T-helper 17 cell (primary cell): Measurements from ENCODE around the gene CTF1. TPM values are rescaled to one million over a fixed set of nuclear protein-coding genes. Genes with fewer than 3 reads are reported as not detected.
"Not testable (repeated sequence)": the region's sequence is repeated elsewhere in the genome, so short reads cannot be mapped to it uniquely, and the experiment has no call there.

Experiments used
- ATAC-seq: fragments of 150-1000 bp; cut with Tn5 transposase; 2 replicates; pipeline ENCODE4 v1.10.0; 2021; ENCODE audit warnings: mild to moderate bottlenecking, moderate library complexity
- DNase-seq, 3 donors: peaks; one replicate each; pipeline versions ENCODE4 v3.0.0 to v3.0.0-alpha.2; 2020 to 2021
- H3K9me3 ChIP-seq: one replicate; pipeline ENCODE4 v1.7.0; 2013; ENCODE audit warnings: low read length, mild to moderate bottlenecking; ENCODE audit not compliant: control insufficient read depth, poor library complexity, severe bottlenecking
- H3K27ac Mint-ChIP-seq: one replicate; pipeline ENCODE4 v1.8.0; 2022; ENCODE audit warnings: mild to moderate bottlenecking, moderate library complexity, mixed read lengths
- H3K27me3 Mint-ChIP-seq: one replicate; pipeline ENCODE4 v1.8.0; 2022; ENCODE audit warnings: mixed read lengths
- H3K36me3 Mint-ChIP-seq: one replicate; pipeline ENCODE4 v1.8.0; 2022; ENCODE audit warnings: low read depth, mixed read lengths
- H3K4me1 Mint-ChIP-seq: one replicate; pipeline ENCODE4 v1.8.0; 2022; ENCODE audit warnings: mild to moderate bottlenecking, mixed read lengths
- H3K4me3 Mint-ChIP-seq: one replicate; pipeline ENCODE4 v1.8.0; 2022; ENCODE audit warnings: mild to moderate bottlenecking, moderate library complexity, mixed read lengths
- total RNA-seq, 4 donors: library from RNA in 2 of 4; stranded (reverse) in 2 of 4; gene quantifications; one replicate each; pipeline ENCODE4 v1.2.3 and lab custom pipeline; 2022 to 2026

Gene CTF1, protein sequence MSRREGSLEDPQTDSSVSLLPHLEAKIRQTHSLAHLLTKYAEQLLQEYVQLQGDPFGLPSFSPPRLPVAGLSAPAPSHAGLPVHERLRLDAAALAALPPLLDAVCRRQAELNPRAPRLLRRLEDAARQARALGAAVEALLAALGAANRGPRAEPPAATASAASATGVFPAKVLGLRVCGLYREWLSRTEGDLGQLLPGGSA
- total RNA-seq: under 1 TPM in 1 of 2 donors, not detected in 1; 0.26 TPM
- 0 reads per million in 2 donors for total RNA-seq (lab: John Stamatoyannopoulos, UW)

- Mint-ChIP-seq H3K4me1 (peaks cover 25% of the 10 kb centered on the region), H3K36me3 (no peaks in the 10 kb centered on the region), H3K27ac (peak within 1 kb of the TSS; percentile 67), H3K4me3 (peak within 1 kb of the TSS; percentile 63), H3K27me3 (no peaks in the 10 kb centered on the region)
- H3K9me3 ChIP-seq: no peaks in the 10 kb centered on the region
- DNase-seq (no peak), ATAC-seq (no peak)
These were observed at the start of gene CTF1 for GRCh38 chr16:30896261-30896888. CTF1 (plus strand) TSS chr16:30896614; CDS start chr16:30896644, 30 bp downstream.

DNA sequence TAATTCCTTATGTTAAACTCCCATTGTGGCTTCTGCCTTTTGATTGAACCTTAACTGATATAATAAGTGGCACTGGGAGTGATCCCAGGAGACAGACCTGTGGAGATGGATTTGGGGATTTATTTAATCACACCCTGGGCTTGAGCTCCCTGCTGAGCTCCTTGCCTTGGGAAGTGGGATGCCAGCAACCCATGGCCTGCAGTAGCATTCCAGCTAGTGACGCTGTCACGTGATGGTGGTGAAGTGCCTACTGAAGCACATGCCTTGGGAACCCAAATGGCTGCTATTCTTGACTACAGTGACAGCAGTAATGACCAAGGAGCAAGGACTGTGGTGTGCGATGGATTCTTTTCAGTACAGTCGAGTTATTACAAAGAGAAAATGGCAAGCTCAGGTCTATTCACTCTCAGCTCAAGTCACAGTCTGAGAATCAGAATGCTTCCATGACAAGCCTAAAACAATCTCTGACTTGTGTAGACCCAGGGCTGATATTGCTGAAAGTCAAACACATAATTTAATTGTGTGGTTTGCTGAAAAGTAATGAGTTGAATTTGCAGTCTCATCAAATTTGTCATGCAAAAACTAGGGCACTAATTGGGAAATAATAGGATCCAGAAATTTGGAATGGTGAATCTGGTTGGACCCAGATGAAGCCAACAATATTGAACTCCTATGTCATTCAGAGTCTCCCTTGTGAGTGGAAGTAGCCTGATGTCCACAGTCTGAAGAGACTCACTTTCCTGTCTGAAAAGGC lies 49.6 kb upstream of the CTF1 start:
- H3K27ac Mint-ChIP-seq: no peak overlapping the region
- no peaks in the 10 kb centered on the region for H3K27me3 Mint-ChIP-seq
- peaks cover 5% of the 10 kb centered on the region for H3K4me1 Mint-ChIP-seq
- H3K4me3 Mint-ChIP-seq: no peak overlapping the region
- no peaks in the 10 kb centered on the region for H3K36me3 Mint-ChIP-seq
- ATAC-seq: no peak
- no peak for DNase-seq
- no peaks in the 10 kb centered on the region for H3K9me3 ChIP-seq

DNA sequence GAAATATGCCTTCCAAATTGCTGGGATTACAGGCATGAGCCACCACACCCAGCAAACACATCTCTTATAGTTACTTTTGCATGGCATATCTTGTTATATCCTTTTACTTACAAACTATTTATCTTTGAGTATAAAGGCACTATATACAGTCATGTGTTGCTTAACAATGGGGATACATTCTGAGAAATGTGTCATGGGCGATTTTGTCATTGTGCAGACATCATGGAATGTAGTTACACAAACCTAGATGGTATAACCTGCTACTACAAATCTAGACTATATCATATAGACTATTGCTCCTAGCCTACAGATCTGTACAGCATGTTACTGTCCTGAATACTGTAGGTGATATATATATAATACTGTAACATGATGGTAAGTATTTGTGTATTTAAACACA lies 46.2 kb upstream of the CTF1 start:
- H3K27ac Mint-ChIP-seq: no peak overlapping the region
- H3K4me1 Mint-ChIP-seq: peaks cover 2% of the 10 kb centered on the region
- peaks cover 2% of the 10 kb centered on the region for H3K36me3 Mint-ChIP-seq
- H3K4me3 Mint-ChIP-seq: no peak overlapping the region
- no peaks in the 10 kb centered on the region for H3K27me3 Mint-ChIP-seq
- ATAC-seq (no peak), DNase-seq (no peak)
- no peaks in the 10 kb centered on the region for H3K9me3 ChIP-seq

DNA sequence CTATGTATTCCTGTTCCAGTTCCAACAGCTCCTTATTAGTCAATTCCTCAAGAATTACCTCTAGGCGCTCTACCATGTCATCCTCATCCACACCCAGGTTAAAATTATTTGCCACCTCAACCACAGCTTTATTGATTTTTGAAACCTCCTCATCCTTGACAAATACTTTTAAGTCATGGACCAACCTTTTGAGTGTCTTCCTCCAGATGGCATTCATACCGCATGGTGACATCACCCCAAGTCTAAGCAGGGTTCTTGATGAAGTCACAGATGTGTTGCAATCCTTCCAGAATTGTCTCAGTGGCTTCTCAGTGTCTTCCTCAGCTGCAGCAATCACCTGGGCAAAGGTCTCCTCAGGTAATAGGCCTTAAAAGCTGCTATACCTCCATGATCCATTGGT lies 42.7 kb upstream of the CTF1 start:
- Mint-ChIP-seq H3K27ac (no peak overlapping the region), H3K27me3 (no peaks in the 10 kb centered on the region), H3K4me1 (peaks cover 2% of the 10 kb centered on the region), H3K4me3 (no peak overlapping the region), H3K36me3 (peaks cover 2% of the 10 kb centered on the region)
- DNase-seq (no peak), ATAC-seq (no peak)
- no peaks in the 10 kb centered on the region for H3K9me3 ChIP-seq

- H3K9me3 ChIP-seq: no peaks in the 10 kb centered on the region
- ATAC-seq (no peak), DNase-seq (no peak)
- Mint-ChIP-seq H3K36me3 (peaks cover 3% of the 10 kb centered on the region), H3K4me1 (peaks cover 8% of the 10 kb centered on the region), H3K27me3 (no peaks in the 10 kb centered on the region), H3K27ac (no peak overlapping the region), H3K4me3 (no peak overlapping the region)
These were observed 38.3 kb upstream of the CTF1 start for GRCh38 chr16:30858111-30858495.

- Mint-ChIP-seq H3K36me3 (peaks cover 2% of the 10 kb centered on the region), H3K27ac (no peak overlapping the region), H3K4me1 (peaks cover 6% of the 10 kb centered on the region), H3K4me3 (no peak overlapping the region), H3K27me3 (no peaks in the 10 kb centered on the region)
- no peak for DNase-seq
- H3K9me3 ChIP-seq: no peaks in the 10 kb centered on the region
- ATAC-seq: no peak
These were observed 37.5 kb upstream of the CTF1 start for GRCh38 chr16:30858829-30859423.

DNA sequence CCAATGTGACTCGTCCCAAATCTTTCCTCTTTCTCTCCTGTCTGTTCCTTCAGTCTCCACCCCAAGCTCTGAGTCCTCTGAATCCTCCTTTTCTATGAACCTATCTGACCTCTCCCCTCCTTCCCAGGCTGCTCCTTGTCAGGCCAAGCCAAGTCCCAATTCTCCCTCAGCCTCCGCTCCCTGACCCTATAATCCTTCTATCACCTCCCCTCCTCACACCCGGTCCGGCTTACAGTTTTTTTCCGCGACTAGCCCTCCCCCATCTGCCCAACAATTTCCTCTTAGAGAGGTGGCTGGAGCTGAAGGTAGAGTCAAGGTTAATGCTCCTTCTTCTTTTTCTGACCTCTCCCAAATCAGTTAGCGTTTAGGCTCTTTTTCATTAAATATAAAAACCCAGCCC lies 35.7 kb upstream of the CTF1 start:
- not testable (repeated sequence) for DNase-seq, H3K4me3 Mint-ChIP-seq, H3K4me1 Mint-ChIP-seq, H3K36me3 Mint-ChIP-seq, H3K27me3 Mint-ChIP-seq, H3K9me3 ChIP-seq, ATAC-seq, H3K27ac Mint-ChIP-seq

DNA sequence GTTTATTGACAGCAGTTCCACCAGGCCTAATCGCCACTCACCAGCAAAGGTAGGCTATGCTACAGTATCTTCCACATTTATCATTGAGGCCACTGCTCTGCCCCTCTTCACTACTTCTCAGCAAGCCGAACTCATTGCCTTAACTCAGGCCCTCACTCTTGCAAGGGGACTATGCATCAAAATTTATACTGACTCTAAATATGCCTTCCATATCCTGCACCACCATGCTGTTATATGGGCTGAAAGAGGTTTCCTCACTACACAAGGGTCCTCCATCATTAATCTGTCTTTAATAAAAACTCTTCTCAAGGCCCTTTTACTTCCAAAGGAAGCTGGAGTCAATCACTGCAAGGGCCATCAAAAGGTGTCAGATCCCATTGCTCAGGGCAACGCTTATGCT lies 33.2 kb upstream of the CTF1 start:
- H3K27ac Mint-ChIP-seq, DNase-seq, H3K9me3 ChIP-seq, H3K27me3 Mint-ChIP-seq, H3K4me3 Mint-ChIP-seq, H3K4me1 Mint-ChIP-seq, H3K36me3 Mint-ChIP-seq, ATAC-seq: not testable (repeated sequence)

DNA sequence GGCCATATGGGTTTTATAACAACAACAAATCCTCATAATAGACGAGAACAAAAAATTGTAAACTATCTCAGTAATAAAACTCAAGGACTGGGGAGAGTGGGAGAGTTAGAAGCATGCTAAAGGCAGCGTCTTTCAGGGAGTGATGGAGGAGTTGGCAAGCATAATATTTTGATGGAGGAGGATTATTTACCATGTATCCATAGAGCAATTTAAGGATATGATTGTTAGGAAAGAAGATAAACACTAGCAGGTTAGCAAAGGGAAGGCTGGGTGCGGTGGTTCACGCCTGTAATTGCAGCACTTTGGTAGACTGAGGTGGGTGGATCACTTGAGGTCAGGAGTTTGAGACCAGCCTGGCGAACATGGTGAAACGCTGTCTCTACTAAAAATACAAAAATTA lies 30.4 kb upstream of the CTF1 start:
- H3K9me3 ChIP-seq: no peaks in the 10 kb centered on the region
- no peak overlapping the region for H3K4me3 Mint-ChIP-seq
- H3K27me3 Mint-ChIP-seq: no peaks in the 10 kb centered on the region
- H3K4me1 Mint-ChIP-seq: no peaks in the 10 kb centered on the region
- DNase-seq (no peak), ATAC-seq (no peak)
- H3K27ac Mint-ChIP-seq: no peak overlapping the region
- no peaks in the 10 kb centered on the region for H3K36me3 Mint-ChIP-seq

GRCh38 chr16:30867747-30868146 lies 28.7 kb upstream of the CTF1 start:
- Mint-ChIP-seq H3K4me3 (no peak overlapping the region), H3K4me1 (no peaks in the 10 kb centered on the region), H3K36me3 (no peaks in the 10 kb centered on the region), H3K27me3 (no peaks in the 10 kb centered on the region), H3K27ac (no peak overlapping the region)
- ATAC-seq (no peak), DNase-seq (no peak)
- H3K9me3 ChIP-seq: no peaks in the 10 kb centered on the region

DNA sequence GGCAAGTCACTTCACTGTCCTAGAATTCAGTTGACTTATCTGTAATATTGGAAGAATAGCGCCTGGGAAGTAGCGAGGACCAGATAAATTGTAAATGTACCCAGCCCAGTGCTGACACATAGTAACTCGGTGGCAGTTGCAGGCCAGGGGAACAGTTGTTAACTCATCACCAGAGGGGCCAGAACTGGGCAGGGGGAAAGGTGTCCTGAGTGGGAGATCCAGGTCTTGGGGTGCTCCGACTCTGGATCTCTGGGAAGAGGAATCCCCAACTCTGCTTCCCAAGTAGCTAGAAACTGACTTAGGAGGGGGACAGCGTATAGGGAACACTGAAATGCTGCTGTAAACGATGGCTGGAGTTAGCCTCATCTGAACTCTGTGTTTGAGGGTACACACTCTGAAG lies 25.5 kb upstream of the CTF1 start:
- no peaks in the 10 kb centered on the region for H3K27me3 Mint-ChIP-seq
- DNase-seq (no peak), ATAC-seq (no peak)
- peak overlapping the region; percentile 72 for H3K27ac Mint-ChIP-seq
- H3K9me3 ChIP-seq: no peaks in the 10 kb centered on the region
- H3K4me3 Mint-ChIP-seq: no peak overlapping the region
- no peaks in the 10 kb centered on the region for H3K36me3 Mint-ChIP-seq
- peaks cover 9% of the 10 kb centered on the region for H3K4me1 Mint-ChIP-seq

DNA sequence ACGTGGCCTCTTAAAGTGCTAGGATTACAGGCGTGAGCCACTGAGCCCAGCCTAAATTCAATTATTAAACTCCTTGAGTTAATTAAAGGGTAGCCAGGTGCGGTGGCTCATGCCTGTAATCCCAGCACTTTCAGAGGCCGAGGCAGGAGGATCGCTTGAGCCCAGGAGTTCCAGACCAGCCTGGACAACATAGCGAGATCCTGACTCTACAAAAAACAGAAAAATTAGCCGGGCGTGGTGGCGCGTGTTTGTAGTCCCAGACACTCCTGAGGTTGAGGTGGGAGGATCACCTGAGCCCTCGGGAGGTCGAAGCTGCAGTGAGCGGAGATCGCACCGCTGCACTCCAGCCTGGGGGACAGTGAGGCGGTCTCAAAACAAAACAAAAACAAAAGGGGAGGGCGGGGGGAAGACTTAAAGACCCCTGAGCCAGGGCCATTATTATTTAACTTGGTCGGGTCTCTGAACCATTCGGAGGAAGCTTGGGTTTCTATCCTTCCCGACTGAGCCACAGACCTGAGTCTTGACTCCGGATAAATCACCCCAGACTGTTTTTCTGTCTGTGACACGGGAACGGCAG lies 22.1 kb upstream of the CTF1 start:
- peaks cover 22% of the 10 kb centered on the region for H3K4me1 Mint-ChIP-seq
- no peak for ATAC-seq
- no peak for DNase-seq
- H3K27me3 Mint-ChIP-seq: no peaks in the 10 kb centered on the region
- no peaks in the 10 kb centered on the region for H3K9me3 ChIP-seq
- H3K4me3 Mint-ChIP-seq: peak overlapping the region; percentile 94
- H3K27ac Mint-ChIP-seq: peak overlapping the region; percentile 94
- peaks cover 2% of the 10 kb centered on the region for H3K36me3 Mint-ChIP-seq
